ENCODE results near the gene PRR30. TPM values are rescaled to one million over a fixed set of nuclear protein-coding genes. Genes with fewer than 3 reads are reported as not detected.
A peak's percentile ranks its signal among the peaks of the same experiment; 100 is the strongest.

Gene PRR30
- total RNA-seq, 4 donors from 2014 or later = not detected

- peak in 1 of 2 donors; percentile 5 for DNase-seq (ENCODE audit: low spot score in 2 of 2)
Measured at GRCh38 chr2:27171351-27171848, 32.2 kb upstream of the PRR30 start.

DNA sequence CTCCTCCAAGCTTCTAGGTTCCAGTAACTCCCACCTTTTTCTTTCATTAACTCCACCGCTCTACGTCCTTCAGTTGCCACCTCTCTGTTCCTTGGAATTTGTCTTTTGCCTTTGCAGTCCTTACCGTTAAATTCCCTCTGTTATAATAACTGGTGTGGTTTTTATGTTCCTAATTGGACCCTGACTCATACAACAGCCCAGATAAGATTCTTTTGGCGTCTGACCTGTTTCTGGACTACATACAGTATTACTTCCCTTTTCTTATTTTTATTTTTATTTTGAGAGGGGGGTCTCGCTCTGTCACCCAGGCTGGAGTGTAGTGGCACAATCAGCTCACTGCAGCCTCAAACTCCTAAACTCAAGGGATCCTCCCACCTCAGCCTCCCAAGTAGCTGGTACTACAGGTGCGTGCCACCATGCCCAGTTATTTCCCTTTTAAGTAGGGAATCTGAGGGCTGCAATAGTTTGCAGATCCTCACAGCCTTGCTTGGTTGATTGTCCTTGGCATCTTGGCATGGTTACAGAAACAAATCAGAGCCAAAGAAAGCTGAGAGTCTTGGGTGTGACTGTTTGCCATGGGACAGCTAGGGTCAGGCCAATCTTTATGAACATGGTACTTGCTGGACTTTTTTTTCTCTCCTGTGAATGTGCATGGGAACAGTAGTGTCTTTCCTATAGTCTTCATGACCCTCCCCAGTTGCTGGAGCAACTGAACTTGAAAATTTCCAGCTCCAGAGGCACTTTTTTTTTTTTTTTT is 31.5 kb upstream of the PRR30 start:
- H3K9me3 ChIP-seq = no peaks in the 10 kb centered on the region
- no peaks in the 10 kb centered on the region for H3K36me3 ChIP-seq
- no peak overlapping the region for H3K27ac ChIP-seq
- 76% methylated on average over 6 of the region's 6 CpGs for WGBS
- no peak for DNase-seq (ENCODE audit: low spot score in 2 of 2)
- H3K4me3 ChIP-seq = no peak overlapping the region
- peaks cover 15% of the 10 kb centered on the region for H3K27me3 ChIP-seq
- H3K4me1 ChIP-seq = peaks cover 3% of the 10 kb centered on the region
- TF ChIP-seq CTCF (IDR thresholded peaks at IDR 0.05) (no peak), POLR2AphosphoS5 (IDR thresholded peaks at IDR 0.05) (no peak), EP300 (IDR thresholded peaks at IDR 0.05) (no peak), POLR2A (IDR thresholded peaks at IDR 0.05) (no peak)

More at GRCh38 chr2:27171351-27171848, 32.2 kb upstream of the PRR30 start:
- no peak overlapping the region for H3K4me3 ChIP-seq
- peaks cover 3% of the 10 kb centered on the region for H3K4me1 ChIP-seq
- TF ChIP-seq EP300 (IDR thresholded peaks at IDR 0.05) (no peak), POLR2A (IDR thresholded peaks at IDR 0.05) (no peak), CTCF (IDR thresholded peaks at IDR 0.05) (no peak), POLR2AphosphoS5 (IDR thresholded peaks at IDR 0.05) (no peak)
- H3K27me3 ChIP-seq = peaks cover 15% of the 10 kb centered on the region
- no peaks in the 10 kb centered on the region for H3K36me3 ChIP-seq
- WGBS = 54% methylated on average over 8 of the region's 8 CpGs
- H3K27ac ChIP-seq = no peak overlapping the region
- H3K9me3 ChIP-seq = no peaks in the 10 kb centered on the region

DNA sequence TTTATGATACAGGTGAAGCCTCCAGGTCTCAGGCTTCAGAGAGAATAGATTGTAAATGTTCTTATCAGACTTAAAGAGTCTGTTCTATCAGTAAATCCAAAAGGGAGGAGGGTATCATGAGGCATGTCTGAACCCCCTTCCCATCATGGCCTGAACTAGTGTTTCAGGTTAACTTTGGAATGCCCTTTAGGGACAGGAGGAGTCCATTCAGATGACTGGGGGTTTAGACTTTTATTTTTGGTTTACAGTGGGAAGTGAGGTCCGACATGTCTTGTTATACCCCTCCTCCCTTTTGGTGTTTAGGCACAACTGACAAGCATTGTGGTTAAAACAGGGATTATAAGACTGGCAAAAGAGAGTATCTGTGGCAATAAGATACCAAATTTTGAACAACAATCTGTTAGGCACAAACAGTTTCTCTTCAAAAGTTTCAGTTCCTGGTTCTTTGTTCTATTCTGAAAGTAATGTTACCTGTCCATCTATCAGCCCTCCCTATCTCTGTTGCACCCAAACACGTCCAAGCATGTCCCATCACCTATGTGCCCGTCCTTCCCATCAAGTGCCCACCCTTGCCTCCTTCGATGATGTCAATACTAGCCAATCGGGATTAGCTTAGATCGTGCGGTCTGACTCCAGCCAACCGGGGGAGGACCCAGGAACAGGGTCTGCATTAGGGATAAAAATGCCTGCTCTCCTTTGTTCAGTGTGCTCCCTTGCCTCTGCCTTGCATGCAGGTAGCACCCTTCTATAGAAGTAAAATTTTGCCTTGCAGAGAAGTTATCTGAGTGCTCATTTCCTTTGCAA is 26.0 kb upstream of the PRR30 start:
- H3K4me3 ChIP-seq = no peak overlapping the region
- no peaks in the 10 kb centered on the region for H3K27me3 ChIP-seq
- H3K36me3 ChIP-seq = no peaks in the 10 kb centered on the region
- no peaks in the 10 kb centered on the region for H3K9me3 ChIP-seq
- no peak for TF ChIP-seq POLR2AphosphoS5 (IDR thresholded peaks at IDR 0.05)
- TF ChIP-seq POLR2A (IDR thresholded peaks at IDR 0.05) = no peak
- TF ChIP-seq CTCF (IDR thresholded peaks at IDR 0.05) = no peak
- no peak for TF ChIP-seq EP300 (IDR thresholded peaks at IDR 0.05)
- no peak overlapping the region for H3K27ac ChIP-seq
- DNase-seq (ENCODE audit: low spot score in 2 of 2) = peak in 1 of 2 donors; percentile 49
- H3K4me1 ChIP-seq = peaks cover 2% of the 10 kb centered on the region
- 82% methylated on average over 8 of the region's 8 CpGs for WGBS

DNA sequence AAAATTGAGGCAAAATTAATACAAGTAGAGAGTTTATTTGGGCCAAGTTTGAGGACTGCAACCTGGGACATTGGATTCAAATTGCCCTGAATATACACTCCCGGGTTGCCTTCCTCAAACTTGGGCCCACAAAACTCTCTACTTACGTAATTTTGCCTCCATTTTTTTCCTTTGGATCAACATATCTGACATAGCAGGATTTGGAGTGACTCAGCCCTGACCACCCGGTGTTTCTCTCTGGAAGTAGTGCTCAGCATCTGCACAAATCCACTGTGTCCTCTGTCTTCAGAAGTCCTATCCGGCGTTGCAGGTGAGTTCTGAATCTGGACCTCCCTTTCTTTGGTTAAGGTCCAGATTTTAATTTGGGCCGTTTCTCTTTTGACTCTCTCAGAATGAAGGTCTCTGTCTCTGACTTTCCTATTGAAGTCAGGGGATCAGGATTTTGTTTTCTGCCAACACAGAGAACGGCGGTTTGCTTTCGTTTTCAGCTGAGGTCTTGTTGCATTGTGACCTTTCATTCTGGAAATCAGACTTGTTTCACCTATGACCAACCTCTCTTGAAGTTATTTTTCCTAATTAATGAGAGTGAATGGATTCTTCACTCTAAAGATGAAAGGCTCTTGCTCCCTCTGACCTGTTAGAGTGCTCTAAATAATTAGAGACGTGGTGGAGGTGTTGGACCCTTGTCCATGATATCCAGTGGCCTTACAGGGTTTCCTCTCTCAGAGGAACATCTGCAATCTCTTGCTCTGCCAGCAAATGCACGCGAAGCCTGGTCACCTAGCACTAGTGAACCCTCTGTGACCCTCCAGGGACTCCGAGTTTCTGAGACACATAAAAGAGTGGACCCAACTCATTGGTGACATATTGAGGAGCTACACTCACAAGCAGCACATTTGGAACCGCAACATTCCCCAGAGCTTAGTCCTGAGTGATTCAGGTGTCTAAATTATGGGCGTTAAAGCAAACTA is 23.2 kb upstream of the PRR30 start:
- Histone ChIP-seq H3K36me3 (no peaks in the 10 kb centered on the region), H3K27me3 (no peaks in the 10 kb centered on the region), H3K27ac (no peak overlapping the region), H3K9me3 (no peaks in the 10 kb centered on the region), H3K4me1 (no peaks in the 10 kb centered on the region), H3K4me3 (no peak overlapping the region)
- TF ChIP-seq POLR2AphosphoS5 (IDR thresholded peaks at IDR 0.05) (no peak), CTCF (IDR thresholded peaks at IDR 0.05) (no peak), POLR2A (IDR thresholded peaks at IDR 0.05) (no peak), EP300 (IDR thresholded peaks at IDR 0.05) (no peak)
- peak in 1 of 2 donors; percentile 27 for DNase-seq (ENCODE audit: low spot score in 2 of 2)
- WGBS = 85% methylated on average over 15 of the region's 15 CpGs
